ENCODE data around the gene DHRS2.

DHRS2 gene

GRCh38 chr14:23612802-23613201 lies 23.4 kb upstream of the DHRS2 start:
- DNase-seq (ENCODE audit: low read depth), result no peak

- DNase-seq (ENCODE audit: low read depth), result no peak
Observed at GRCh38 chr14:23613242-23614070, 22.7 kb upstream of the DHRS2 start.

GRCh38 chr14:23614395-23614828 lies 21.8 kb upstream of the DHRS2 start:
- DNase-seq (ENCODE audit: low read depth), result no peak

GRCh38 chr14:23615856-23616255 lies 20.3 kb upstream of the DHRS2 start:
- no peak for DNase-seq (ENCODE audit: low read depth)

GRCh38 chr14:23617539-23617938 lies 18.6 kb upstream of the DHRS2 start:
- no peak for DNase-seq (ENCODE audit: low read depth)

- no peak for DNase-seq (ENCODE audit: low read depth)
Observed at GRCh38 chr14:23618415-23618988, 17.7 kb upstream of the DHRS2 start.

GRCh38 chr14:23620177-23620702 lies 15.9 kb upstream of the DHRS2 start:
- DNase-seq (ENCODE audit: low read depth), result no peak

- DNase-seq (ENCODE audit: low read depth), result no peak
Observed at GRCh38 chr14:23621204-23621931, 14.8 kb upstream of the DHRS2 start.

- no peak for DNase-seq (ENCODE audit: low read depth)
Observed at GRCh38 chr14:23621932-23622730, 14.0 kb upstream of the DHRS2 start.

- no peak for DNase-seq (ENCODE audit: low read depth)
Observed at GRCh38 chr14:23622990-23623389, 13.2 kb upstream of the DHRS2 start.

GRCh38 chr14:23623962-23624361 lies 12.2 kb upstream of the DHRS2 start:
- DNase-seq (ENCODE audit: low read depth), result no peak

GRCh38 chr14:23624830-23625404 lies 11.2 kb upstream of the DHRS2 start:
- no peak for DNase-seq (ENCODE audit: low read depth)

GRCh38 chr14:23626946-23627345 lies 9.2 kb upstream of the DHRS2 start:
- no peak for DNase-seq (ENCODE audit: low read depth)

GRCh38 chr14:23627961-23628360 lies 8.2 kb upstream of the DHRS2 start:
- DNase-seq (ENCODE audit: low read depth), result no peak

- no peak for DNase-seq (ENCODE audit: low read depth)
Observed at GRCh38 chr14:23629204-23629603, 7.0 kb upstream of the DHRS2 start.

GRCh38 chr14:23629832-23630396 lies 6.2 kb upstream of the DHRS2 start:
- DNase-seq (ENCODE audit: low read depth), result no peak

- no peak for DNase-seq (ENCODE audit: low read depth)
Observed at GRCh38 chr14:23630687-23631086, 5.5 kb upstream of the DHRS2 start.

GRCh38 chr14:23631234-23631633 lies 4.9 kb upstream of the DHRS2 start:
- no peak for DNase-seq (ENCODE audit: low read depth)

- DNase-seq (ENCODE audit: low read depth), result peak; percentile 52
Observed at GRCh38 chr14:23631702-23632460, 4.3 kb upstream of the DHRS2 start.

GRCh38 chr14:23632461-23633159 lies 3.6 kb upstream of the DHRS2 start:
- no peak for DNase-seq (ENCODE audit: low read depth)

All from stimulated activated CD8-positive, alpha-beta memory T cell treated with anti-CD3 and anti-CD28 coated beads, Interleukin-15, amount 100 ng/mL, for 1 hour (primary cell).